CD4-positive, alpha-beta memory T cell (primary cell): ENCODE measurements around the gene CCNY. TPM values are rescaled to one million over a fixed set of nuclear protein-coding genes. Genes with fewer than 3 reads are reported as not detected.

Source experiments
- CTCF ChIA-PET: fragments of 350-600 bp; sonication (Branson Sonifier 250); formaldehyde crosslinking; loops from one replicate; lab custom pipeline; 2021; ENCODE audit warnings: inconsistent platforms; ENCODE audit not compliant: partially characterized antibody; lab: Charles Lee
- POLR2A ChIA-PET: fragments of 350-600 bp; sonication (Branson Sonifier 250); formaldehyde crosslinking; loops from one replicate; lab custom pipeline; 2021; ENCODE audit not compliant: partially characterized antibody; lab: Charles Lee
- DNase-seq, 5 donors: peaks; one replicate each; pipeline versions ENCODE4 v3.0.0 to v3.0.0-alpha.2; 2020 to 2022; ENCODE audit warnings: mixed read lengths in 1 of 5
- H3K27ac ChIP-seq: one replicate; pipeline ENCODE4 v1.7.0; 2013; ENCODE audit warnings: low read depth, low read length
- H3K27me3 ChIP-seq: 2 replicates; pipeline ENCODE4 v1.7.0; 2013; ENCODE audit warnings: mild to moderate bottlenecking, low read length, moderate library complexity; ENCODE audit not compliant: insufficient read depth
- H3K36me3 ChIP-seq: 2 replicates; pipeline ENCODE4 v1.7.0; 2013; ENCODE audit warnings: mild to moderate bottlenecking, low read length, moderate library complexity; ENCODE audit not compliant: insufficient read depth
- H3K4me1 ChIP-seq: 2 replicates; pipeline ENCODE4 v1.7.0; 2013; ENCODE audit warnings: mild to moderate bottlenecking, low read length, moderate library complexity; ENCODE audit not compliant: insufficient read depth
- H3K4me3 ChIP-seq, 2 donors: one replicate each; pipeline ENCODE4 v1.7.0; 2013; ENCODE audit warnings: low read length in 2 of 2, mild to moderate bottlenecking in 1 of 2
- H3K9me3 ChIP-seq, 2 donors: one replicate each; pipeline ENCODE4 v1.7.0; 2013; ENCODE audit warnings: low read length in 2 of 2, control low read depth in 1 of 2; ENCODE audit not compliant: control insufficient read depth in 1 of 2
- H3K27ac Mint-ChIP-seq, 7 donors: one replicate each; pipeline ENCODE4 v1.8.0; 2020 to 2021; ENCODE audit warnings: mixed read lengths in 7 of 7, mild to moderate bottlenecking in 6 of 7, inconsistent platforms in 3 of 7, moderate library complexity in 3 of 7
- H3K27me3 Mint-ChIP-seq, 2 donors: one replicate each; pipeline ENCODE4 v1.8.0; 2020 to 2021; ENCODE audit warnings: mixed read lengths in 2 of 2
- H3K36me3 Mint-ChIP-seq, 2 donors: one replicate each; pipeline ENCODE4 v1.8.0; 2020 to 2021; ENCODE audit warnings: mixed read lengths in 2 of 2, inconsistent platforms in 1 of 2, mild to moderate bottlenecking in 1 of 2
- H3K4me1 Mint-ChIP-seq, 4 donors: one replicate each; pipeline ENCODE4 v1.8.0; 2020 to 2021; ENCODE audit warnings: mixed read lengths in 4 of 4, mild to moderate bottlenecking in 1 of 4
- H3K4me3 Mint-ChIP-seq, 8 donors: one replicate each; pipeline ENCODE4 v1.8.0; 2020 to 2021; ENCODE audit warnings: mixed read lengths in 8 of 8, mild to moderate bottlenecking in 7 of 8, moderate library complexity in 6 of 8, inconsistent platforms in 3 of 8
- H3K9me3 Mint-ChIP-seq, 8 donors: one replicate each; pipeline ENCODE4 v1.8.0; 2020 to 2021; ENCODE audit warnings: mixed read lengths in 8 of 8, mild to moderate bottlenecking in 5 of 8, inconsistent platforms in 3 of 8, moderate library complexity in 1 of 8
- intact Hi-C: fragments of 100-400 bp; cut with micrococcal nuclease; formaldehyde crosslinking; loops from one replicate; pipeline ENCODE4 v1.15.1; 2023
- polyA plus RNA-seq, 2 donors: library from polyadenylated mRNA; unstranded; fragments of 300-500 nt; fragmentation: Illumina TruSeq; gene quantifications; one replicate each; pipeline ENCODE4 v1.2.3, GENCODE V29; 2021
- total RNA-seq, 2 experiments: library from RNA; stranded (reverse); gene quantifications; one replicate each; pipeline ENCODE4 v1.2.3, GENCODE V29; 2021

The CCNY gene
- total and polyA plus RNA-seq, 4 experiments from 2014 or later, result 5.6 to 66.7 (median 41.5) TPM

DNA sequence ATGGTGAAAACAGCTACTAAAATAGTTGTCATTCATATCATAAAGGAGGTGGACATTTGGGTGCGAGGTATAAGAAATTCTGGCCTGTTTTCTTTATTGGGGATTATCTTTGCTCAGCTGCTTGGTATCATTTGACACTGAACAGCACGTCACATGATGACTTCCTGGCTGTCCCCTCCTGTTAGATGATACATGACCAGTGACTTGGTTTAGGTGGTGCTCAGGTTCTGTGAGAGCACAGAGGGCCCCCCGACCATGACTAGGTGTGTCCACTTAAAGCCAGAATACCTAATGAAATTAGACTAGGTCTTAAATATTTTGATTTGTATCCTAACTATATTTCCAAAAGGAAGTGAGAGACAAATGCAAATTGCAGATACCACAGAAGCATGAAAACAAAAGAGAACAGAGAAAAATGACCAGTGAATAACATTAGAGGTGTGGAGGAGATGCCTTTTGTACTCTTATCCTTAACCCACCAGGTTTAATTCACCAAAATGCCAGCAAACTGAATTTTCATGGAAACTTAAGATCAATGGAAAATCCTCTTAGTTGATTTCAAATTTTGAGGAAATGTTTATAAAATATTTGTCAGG lies 218.2 kb downstream of the CCNY start:
- peaks cover 21% of the 10 kb centered on the region for H3K36me3 ChIP-seq
- H3K9me3 ChIP-seq, result no peaks in the 10 kb centered on the region
- no peaks in the 10 kb centered on the region for H3K27me3 ChIP-seq
- intact Hi-C loops, result no loop called here
- Mint-ChIP-seq H3K36me3 (peaks cover 49 to 65% of the 10 kb centered on the region in 2 donors), H3K9me3 (no peaks in the 10 kb centered on the region), H3K4me3 (no peak overlapping the region), H3K27me3 (no peaks in the 10 kb centered on the region), H3K4me1 (peaks cover 0 to 4% (median 1%) of the 10 kb centered on the region in 4 donors), H3K27ac (peak overlapping the region in 2 of 7 donors; percentile 23 to 26)
- no peaks in the 10 kb centered on the region for H3K4me1 ChIP-seq
- ChIA-PET CTCF (interaction anchor here (3.4 kb wide), 1 partner anchor 9 kb away, joined by 19 read pairs; no protein-coding TSS in a partner anchor), POLR2A (no interaction called here)
- no peak overlapping the region for H3K27ac ChIP-seq
- no peak overlapping the region for H3K4me3 ChIP-seq
- DNase-seq, result no peak

- Histone ChIP-seq H3K4me3 (no peak overlapping the region), H3K27me3 (no peaks in the 10 kb centered on the region), H3K36me3 (peaks cover 21% of the 10 kb centered on the region), H3K27ac (no peak overlapping the region), H3K9me3 (no peaks in the 10 kb centered on the region), H3K4me1 (no peaks in the 10 kb centered on the region)
- H3K9me3 Mint-ChIP-seq, result no peaks in the 10 kb centered on the region
- ChIA-PET POLR2A (no interaction called here), CTCF (interaction anchor here (1.0 to 1.3 kb wide), 2 partner anchors 21 to 435 kb away, joined by 3 read pairs; no protein-coding TSS in a partner anchor)
- H3K27me3 Mint-ChIP-seq, result no peaks in the 10 kb centered on the region
- H3K36me3 Mint-ChIP-seq, result peaks cover 42 to 60% of the 10 kb centered on the region in 2 donors
- H3K4me3 Mint-ChIP-seq, result no peak overlapping the region
- DNase-seq, result no peak
- H3K27ac Mint-ChIP-seq, result peak overlapping the region in 1 of 7 donors; percentile 84
- H3K4me1 Mint-ChIP-seq, result peaks cover 0 to 4% (median 2%) of the 10 kb centered on the region in 4 donors
- intact Hi-C loops, result no loop called here
Observed at GRCh38 chr10:35555962-35556930, 219.9 kb downstream of the CCNY start.

DNA sequence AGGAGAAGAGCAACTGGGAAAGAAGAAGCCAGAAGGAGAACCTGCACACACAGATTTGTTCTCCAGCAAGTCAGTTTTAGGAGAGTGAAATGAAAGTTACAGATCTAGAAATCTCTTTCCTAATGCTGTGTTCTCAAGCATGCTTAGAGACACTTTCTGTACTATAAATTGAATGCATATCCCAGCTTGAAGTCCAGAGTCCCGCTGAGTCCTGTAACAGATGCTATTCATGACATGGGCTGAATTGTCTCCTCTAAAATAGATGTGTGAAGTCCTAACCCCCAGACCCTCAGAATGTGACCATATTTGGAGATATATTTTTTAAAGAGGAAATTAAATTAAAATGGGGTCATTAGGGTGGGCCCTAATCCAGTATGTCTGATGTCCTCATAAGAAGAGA lies 222.0 kb downstream of the CCNY start:
- CTCF ChIA-PET, result no interaction called here
- no peaks in the 10 kb centered on the region for H3K27me3 ChIP-seq
- Mint-ChIP-seq H3K4me3 (no peak overlapping the region), H3K27me3 (no peaks in the 10 kb centered on the region), H3K27ac (peak overlapping the region in 3 of 7 donors; percentile 30 to 64 (median 59)), H3K9me3 (peaks cover 0 to 2% (median 0%) of the 10 kb centered on the region in 8 donors), H3K4me1 (peaks cover 1 to 9% (median 6%) of the 10 kb centered on the region in 4 donors), H3K36me3 (peaks cover 38 to 57% of the 10 kb centered on the region in 2 donors)
- intact Hi-C loops, result no loop called here
- DNase-seq, result no peak
- H3K4me3 ChIP-seq, result no peak overlapping the region
- peaks cover 13% of the 10 kb centered on the region for H3K36me3 ChIP-seq
- no peak overlapping the region for H3K27ac ChIP-seq
- H3K9me3 ChIP-seq, result no peaks in the 10 kb centered on the region
- POLR2A ChIA-PET, result no interaction called here
- H3K4me1 ChIP-seq, result no peaks in the 10 kb centered on the region

DNA sequence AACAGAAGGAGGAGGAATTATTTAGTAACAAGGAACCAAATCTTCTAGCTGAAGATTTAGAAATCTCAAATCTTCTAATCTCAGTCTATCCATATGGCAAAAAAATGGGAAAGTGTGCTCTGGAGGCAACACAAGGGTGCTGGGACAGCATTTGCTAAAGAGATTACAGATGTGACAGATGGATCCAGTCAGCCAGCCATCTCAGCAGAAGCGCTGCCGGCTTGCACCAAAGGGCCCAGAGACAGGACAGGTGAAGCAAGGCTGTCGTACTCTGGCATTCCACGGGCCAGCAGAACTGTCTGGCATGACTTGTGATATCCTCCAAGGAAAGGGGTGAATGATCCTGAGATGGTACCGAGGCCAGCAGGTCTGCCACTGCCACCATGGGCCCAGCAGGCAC lies 223.1 kb downstream of the CCNY start:
- ChIA-PET POLR2A (no interaction called here), CTCF (no interaction called here)
- H3K4me1 Mint-ChIP-seq, result peaks cover 5 to 11% (median 7%) of the 10 kb centered on the region in 4 donors
- H3K27ac Mint-ChIP-seq, result peak overlapping the region in 2 of 7 donors; percentile 49 to 65
- no peak overlapping the region for H3K4me3 Mint-ChIP-seq
- intact Hi-C loops, result no loop called here
- DNase-seq, result no peak
- H3K4me1 ChIP-seq, result no peaks in the 10 kb centered on the region
- H3K36me3 Mint-ChIP-seq, result peaks cover 38 to 48% of the 10 kb centered on the region in 2 donors
- H3K27ac ChIP-seq, result no peak overlapping the region
- H3K27me3 Mint-ChIP-seq, result no peaks in the 10 kb centered on the region
- peaks cover 0 to 2% (median 0%) of the 10 kb centered on the region in 8 donors for H3K9me3 Mint-ChIP-seq
- H3K4me3 ChIP-seq, result no peak overlapping the region
- no peaks in the 10 kb centered on the region for H3K9me3 ChIP-seq
- H3K36me3 ChIP-seq, result peaks cover 11% of the 10 kb centered on the region
- H3K27me3 ChIP-seq, result no peaks in the 10 kb centered on the region

- no peaks in the 10 kb centered on the region for H3K27me3 Mint-ChIP-seq
- H3K4me3 Mint-ChIP-seq, result no peak overlapping the region
- ChIA-PET POLR2A (no interaction called here), CTCF (interaction anchor here (1.5 to 4.7 kb wide), 4 partner anchors 18 to 322 kb away, joined by 3 to 24 read pairs (median 6); no protein-coding TSS in a partner anchor)
- H3K36me3 Mint-ChIP-seq, result peaks cover 42 to 47% of the 10 kb centered on the region in 2 donors
- H3K4me1 ChIP-seq, result no peaks in the 10 kb centered on the region
- DNase-seq, result no peak
- H3K9me3 Mint-ChIP-seq, result peaks cover 0 to 2% (median 0%) of the 10 kb centered on the region in 8 donors
- H3K4me3 ChIP-seq, result no peak overlapping the region
- no peaks in the 10 kb centered on the region for H3K9me3 ChIP-seq
- H3K27ac Mint-ChIP-seq, result peak overlapping the region in 4 of 7 donors; percentile 20 to 66 (median 52)
- H3K4me1 Mint-ChIP-seq, result peaks cover 5 to 9% (median 7%) of the 10 kb centered on the region in 4 donors
- H3K27ac ChIP-seq, result no peak overlapping the region
- intact Hi-C loops, result loop anchor here (2.0 kb wide), 2 partner anchors 225 to 441 kb away; partner anchors contain the start of gene CCNY
- H3K27me3 ChIP-seq, result no peaks in the 10 kb centered on the region
- H3K36me3 ChIP-seq, result peaks cover 11% of the 10 kb centered on the region
Observed at GRCh38 chr10:35561715-35562114, 225.4 kb downstream of the CCNY start.

GRCh38 chr10:35562427-35562826 lies 226.1 kb downstream of the CCNY start:
- intact Hi-C loops, result loop anchor here (2.0 kb wide), 2 partner anchors 226 to 442 kb away; partner anchors contain the start of gene CCNY
- Mint-ChIP-seq H3K4me1 (peaks cover 5 to 9% (median 7%) of the 10 kb centered on the region in 4 donors), H3K27ac (peak overlapping the region in 3 of 7 donors; percentile 2 to 78 (median 48)), H3K36me3 (peaks cover 38 to 50% of the 10 kb centered on the region in 2 donors), H3K27me3 (no peaks in the 10 kb centered on the region), H3K9me3 (peaks cover 0 to 2% (median 0%) of the 10 kb centered on the region in 8 donors), H3K4me3 (no peak overlapping the region)
- Histone ChIP-seq H3K36me3 (peaks cover 11% of the 10 kb centered on the region), H3K27ac (no peak overlapping the region), H3K9me3 (no peaks in the 10 kb centered on the region), H3K4me1 (no peaks in the 10 kb centered on the region), H3K27me3 (no peaks in the 10 kb centered on the region), H3K4me3 (no peak overlapping the region)
- ChIA-PET CTCF (interaction anchor here (0.7 to 4.7 kb wide), 29 partner anchors 9 to 446 kb away, joined by 3 to 24 read pairs (median 4); partner anchors contain the start of gene CCNY), POLR2A (no interaction called here)
- DNase-seq, result no peak
